ENCODE results near the gene KIF23.

- TF ChIP-seq CTCF (conservative IDR thresholded peaks at IDR 0.05; ENCODE audit: low read depth, low read length) = no peak
- TF ChIP-seq RFX5 (IDR thresholded peaks at IDR 0.05; ENCODE audit: low read depth, low read length) = no peak
- no peak for TF ChIP-seq POLR2A (IDR thresholded peaks at IDR 0.05; ENCODE audit: low read depth, low read length)
- TF ChIP-seq RAD21 (IDR thresholded peaks at IDR 0.05; ENCODE audit: low read length) = no peak
- TF ChIP-seq CEBPB (IDR thresholded peaks at IDR 0.05; ENCODE audit: low read depth, low read length) = no peak
- no peak for TF ChIP-seq CHD1 (IDR thresholded peaks at IDR 0.05; ENCODE audit: low read depth, low read length)
- TF ChIP-seq MAFK (IDR thresholded peaks at IDR 0.05; ENCODE audit: low read depth, low read length) = no peak
- no peak for TF ChIP-seq ELK1 (IDR thresholded peaks at IDR 0.05; ENCODE audit: borderline replicate concordance, low read depth, low read length)
- TF ChIP-seq SMC3 (IDR thresholded peaks at IDR 0.05; ENCODE audit: low read depth, low read length) = no peak
These were observed 36.8 kb upstream of the KIF23 start for GRCh38 chr15:69377216-69377970.

Measured in IMR-90 (cell line).